GM06990 (cell line): Measurements from ENCODE around the gene TP53TG5.
A peak's percentile ranks its signal among the peaks of the same experiment; 100 is the strongest.

ENCODE experiments used
- DNase-seq: peaks from one replicate; pipeline ENCODE4 v3.0.0-alpha.2; 2011; ENCODE audit not compliant: insufficient read length; ENCODE audit errors: extremely low read depth
- H3K27me3 ChIP-seq: replicated peaks from 2 replicates; pipeline ENCODE4 v1.6.0; 2011; ENCODE audit warnings: low read length; ENCODE audit not compliant: control insufficient read depth, insufficient read depth
- H3K36me3 ChIP-seq: 2 replicates; pipeline ENCODE4 v1.5.1; 2011; ENCODE audit warnings: low read length; ENCODE audit not compliant: control insufficient read depth, insufficient read depth
- H3K4me3 ChIP-seq: replicated peaks from 2 replicates; pipeline ENCODE4 v1.5.1; 2011; ENCODE audit warnings: low read depth, mild to moderate bottlenecking, control low read depth, low read length
- TF ChIP-seq, protein P1 (sequence below): IDR thresholded peaks from 2 replicates; pipeline ENCODE4 v1.5.1; 2011; ENCODE audit warnings: low read length, control low read depth, mild to moderate bottlenecking, inconsistent platforms; ENCODE audit not compliant: insufficient read depth, poor library complexity, severe bottlenecking

The TP53TG5 gene

GRCh38 chr20:45368221-45368980 is 9.7 kb downstream of the TP53TG5 start:
- peak; percentile 87 for DNase-seq
- TF ChIP-seq, protein P1, sequence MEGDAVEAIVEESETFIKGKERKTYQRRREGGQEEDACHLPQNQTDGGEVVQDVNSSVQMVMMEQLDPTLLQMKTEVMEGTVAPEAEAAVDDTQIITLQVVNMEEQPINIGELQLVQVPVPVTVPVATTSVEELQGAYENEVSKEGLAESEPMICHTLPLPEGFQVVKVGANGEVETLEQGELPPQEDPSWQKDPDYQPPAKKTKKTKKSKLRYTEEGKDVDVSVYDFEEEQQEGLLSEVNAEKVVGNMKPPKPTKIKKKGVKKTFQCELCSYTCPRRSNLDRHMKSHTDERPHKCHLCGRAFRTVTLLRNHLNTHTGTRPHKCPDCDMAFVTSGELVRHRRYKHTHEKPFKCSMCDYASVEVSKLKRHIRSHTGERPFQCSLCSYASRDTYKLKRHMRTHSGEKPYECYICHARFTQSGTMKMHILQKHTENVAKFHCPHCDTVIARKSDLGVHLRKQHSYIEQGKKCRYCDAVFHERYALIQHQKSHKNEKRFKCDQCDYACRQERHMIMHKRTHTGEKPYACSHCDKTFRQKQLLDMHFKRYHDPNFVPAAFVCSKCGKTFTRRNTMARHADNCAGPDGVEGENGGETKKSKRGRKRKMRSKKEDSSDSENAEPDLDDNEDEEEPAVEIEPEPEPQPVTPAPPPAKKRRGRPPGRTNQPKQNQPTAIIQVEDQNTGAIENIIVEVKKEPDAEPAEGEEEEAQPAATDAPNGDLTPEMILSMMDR = no peak

DNA sequence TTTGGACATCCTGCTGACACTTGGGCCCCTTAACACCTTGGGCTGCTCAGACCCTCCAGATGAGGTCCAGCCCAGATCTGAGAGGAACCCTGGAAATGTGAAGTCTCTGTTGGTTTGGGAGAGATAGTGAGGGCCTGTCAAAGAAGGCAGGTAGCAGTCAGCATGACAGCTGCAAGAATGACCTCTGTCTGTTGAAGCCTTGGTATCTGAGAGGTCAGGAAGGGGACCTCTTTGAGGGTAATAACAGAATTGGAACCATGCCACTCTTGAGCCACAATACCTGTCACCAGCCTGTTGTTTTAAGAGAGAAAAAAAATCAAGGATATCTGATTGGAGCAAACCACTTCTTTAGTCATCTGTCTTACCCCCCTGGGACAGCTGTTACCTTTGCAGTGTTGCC is 11.0 kb downstream of the TP53TG5 start:
- TF ChIP-seq, protein P1 = no peak
- H3K36me3 ChIP-seq = peaks cover 12% of the 10 kb centered on the region
- no peaks in the 10 kb centered on the region for H3K27me3 ChIP-seq
- no peak overlapping the region for H3K4me3 ChIP-seq
- no peak for DNase-seq

More at GRCh38 chr20:45368221-45368980, 9.7 kb downstream of the TP53TG5 start:
- no peak overlapping the region for H3K4me3 ChIP-seq
- no peaks in the 10 kb centered on the region for H3K27me3 ChIP-seq
- peaks cover 12% of the 10 kb centered on the region for H3K36me3 ChIP-seq

DNA sequence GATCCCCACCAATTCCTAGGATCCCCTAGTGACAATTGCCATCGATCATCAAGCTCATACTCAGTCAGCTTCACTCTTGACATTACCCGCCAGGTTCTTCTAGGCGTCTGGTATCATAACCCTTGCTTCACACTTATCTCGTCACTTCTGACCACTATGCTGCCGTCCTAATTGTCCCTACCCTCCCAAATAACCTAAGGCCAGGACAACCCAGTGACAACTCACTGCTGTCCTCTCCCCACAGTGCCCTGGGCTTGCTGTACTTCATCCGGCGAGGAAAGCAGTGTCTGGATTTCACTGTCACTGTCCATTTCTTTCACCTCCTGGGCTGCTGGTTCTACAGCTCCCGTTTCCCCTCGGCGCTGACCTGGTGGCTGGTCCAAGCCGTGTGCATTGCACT is 11.5 kb downstream of the TP53TG5 start:
- H3K36me3 ChIP-seq = peaks cover 12% of the 10 kb centered on the region
- TF ChIP-seq, protein P1 = no peak
- H3K27me3 ChIP-seq = no peaks in the 10 kb centered on the region
- no peak for DNase-seq
- no peak overlapping the region for H3K4me3 ChIP-seq

GRCh38 chr20:45366192-45366591 is 11.9 kb downstream of the TP53TG5 start:
- H3K27me3 ChIP-seq = no peaks in the 10 kb centered on the region
- TF ChIP-seq, protein P1 = no peak
- peaks cover 12% of the 10 kb centered on the region for H3K36me3 ChIP-seq
- no peak overlapping the region for H3K4me3 ChIP-seq
- DNase-seq = no peak

DNA sequence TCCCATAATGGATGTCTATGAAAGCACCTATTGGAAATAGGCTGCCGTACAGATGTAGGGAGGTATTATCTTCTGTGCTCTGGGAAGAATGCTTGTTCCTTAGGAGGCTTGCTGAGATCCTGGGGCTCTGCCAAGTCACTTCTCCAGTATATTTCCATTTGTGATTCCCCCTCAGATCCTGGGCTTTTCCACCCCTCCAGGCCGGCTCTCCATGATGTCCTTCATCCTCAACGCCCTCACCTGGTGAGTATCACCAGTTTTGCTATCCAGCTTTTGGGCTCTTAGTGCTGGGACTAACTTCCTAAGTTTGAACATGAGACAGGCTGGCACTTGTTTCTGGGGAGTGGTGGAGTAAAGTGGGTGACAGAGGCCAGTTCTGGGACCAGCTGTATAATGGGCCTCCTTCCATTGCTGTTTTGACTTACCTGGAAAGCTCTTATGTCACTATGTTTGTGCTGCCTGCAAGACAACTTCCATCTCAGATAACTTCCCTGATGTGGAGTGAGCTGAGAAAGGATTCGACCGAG is 12.6 kb downstream of the TP53TG5 start:
- no peak for DNase-seq
- TF ChIP-seq, protein P1 = no peak
- H3K27me3 ChIP-seq = no peaks in the 10 kb centered on the region
- peaks cover 12% of the 10 kb centered on the region for H3K36me3 ChIP-seq
- H3K4me3 ChIP-seq = no peak overlapping the region
